Measurements from ENCODE around the gene TMCO1. TPM values are rescaled to one million over a fixed set of nuclear protein-coding genes. Genes with fewer than 3 reads are reported as not detected.
A peak's percentile ranks its signal among the peaks of the same experiment; 100 is the strongest.
"Not testable (repeated sequence)": the region's sequence is repeated elsewhere in the genome, so short reads cannot be mapped to it uniquely, and the experiment has no call there.

Gene TMCO1
- total RNA-seq, 1 experiment from 2014 or later = 171 TPM

DNA sequence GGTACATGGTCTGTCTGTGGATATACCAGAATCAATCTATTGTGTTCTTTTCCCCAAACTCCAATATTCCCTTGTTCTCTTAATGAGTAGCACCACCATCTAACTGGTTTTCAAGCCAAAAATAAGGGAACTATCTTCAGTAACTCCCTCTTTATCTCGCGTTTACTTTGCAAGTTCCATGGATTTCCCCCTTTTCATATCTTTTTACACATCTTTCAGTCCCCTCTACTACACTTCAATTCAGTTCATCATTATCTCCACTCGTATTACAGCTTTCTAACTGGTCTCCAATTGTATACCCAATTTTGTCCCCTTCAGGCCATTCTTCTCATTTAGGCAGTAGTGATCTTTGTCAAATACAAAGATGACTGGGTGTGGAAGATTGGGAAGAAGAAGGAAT is 4.1 kb upstream of the TMCO1 start:
- no peak for DNase-seq (ENCODE audit: low read depth in 1 of 2, low spot score in 2 of 2)
- H3K36me3 ChIP-seq = peaks cover 24% of the 10 kb centered on the region
- H3K27me3 ChIP-seq (replicated peaks) = no peaks in the 10 kb centered on the region
- no peak overlapping the region for H3K4me3 ChIP-seq
- no peaks in the 10 kb centered on the region for H3K9me3 ChIP-seq (replicated peaks)
- peaks cover 24% of the 10 kb centered on the region for H3K4me1 ChIP-seq (replicated peaks)
- peak overlapping the region; percentile 41 for H3K27ac ChIP-seq

DNA sequence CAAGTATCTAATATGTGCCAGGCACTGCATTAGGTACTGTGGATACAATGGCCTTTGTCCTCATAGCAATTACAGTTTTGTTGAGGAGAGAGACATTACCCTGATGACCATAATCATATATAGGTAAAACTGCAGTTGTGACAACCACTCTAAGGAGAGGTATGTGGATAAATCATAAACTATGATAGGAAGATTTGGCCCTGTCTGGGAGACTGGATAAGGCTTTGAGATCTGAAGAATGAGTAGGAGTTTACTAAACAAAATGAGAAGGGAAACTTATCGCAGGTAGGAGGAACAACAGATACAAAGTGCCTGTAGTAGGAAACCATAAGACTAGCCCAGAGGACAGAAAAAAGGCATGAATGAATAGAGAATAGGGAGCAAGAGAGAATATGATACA is 4.4 kb downstream of the TMCO1 start:
- DNase-seq (ENCODE audit: low read depth in 1 of 2, low spot score in 2 of 2) = no peak
- Histone ChIP-seq H3K4me3 (no peak overlapping the region), H3K27me3 (replicated peaks) (no peaks in the 10 kb centered on the region), H3K9me3 (replicated peaks) (no peaks in the 10 kb centered on the region), H3K4me1 (replicated peaks) (peaks cover 11% of the 10 kb centered on the region), H3K36me3 (peaks cover 68% of the 10 kb centered on the region), H3K27ac (no peak overlapping the region)

DNA sequence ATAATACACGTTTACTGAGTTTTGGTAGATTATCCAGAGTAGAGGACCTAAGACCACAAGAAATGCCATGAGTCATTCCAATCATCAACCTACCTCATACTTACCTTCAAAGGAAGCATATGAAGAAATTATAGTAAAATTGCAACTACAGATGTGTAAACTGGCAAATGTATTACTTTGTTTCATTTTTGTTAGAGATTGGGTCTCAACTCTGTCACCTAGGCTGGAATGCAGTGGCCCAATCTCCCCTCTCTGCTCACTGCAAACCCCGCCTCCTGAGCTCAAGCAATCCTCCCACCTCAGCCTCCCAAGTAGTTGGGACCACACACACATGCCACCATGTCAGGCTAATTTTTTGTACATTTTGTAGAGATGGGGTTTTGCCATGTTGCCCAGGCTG is 5.2 kb downstream of the TMCO1 start:
- Histone ChIP-seq H3K36me3 (peaks cover 71% of the 10 kb centered on the region), H3K4me3 (no peak overlapping the region), H3K4me1 (replicated peaks) (peaks cover 11% of the 10 kb centered on the region), H3K27me3 (replicated peaks) (no peaks in the 10 kb centered on the region), H3K27ac (no peak overlapping the region), H3K9me3 (replicated peaks) (no peaks in the 10 kb centered on the region)
- DNase-seq (ENCODE audit: low read depth in 1 of 2, low spot score in 2 of 2) = no peak

DNA sequence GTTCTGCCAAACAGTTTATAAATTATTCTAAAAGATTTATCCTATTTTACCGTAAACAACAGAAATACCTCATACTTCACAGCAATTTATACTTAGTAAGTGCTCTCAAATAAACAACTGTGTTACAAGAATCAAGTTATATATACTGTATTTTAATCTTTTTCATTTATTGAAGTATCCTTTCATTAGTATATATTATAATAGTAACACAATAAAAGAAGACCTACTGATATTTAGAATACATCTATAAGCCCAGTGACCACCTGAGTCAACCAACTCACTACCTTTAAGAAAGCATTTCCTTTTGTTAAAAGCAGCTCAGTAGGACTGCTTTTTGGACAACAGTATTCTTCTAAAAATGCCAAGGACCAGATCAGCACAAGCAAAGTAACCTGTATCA is 5.9 kb downstream of the TMCO1 start:
- H3K4me3 ChIP-seq = no peak overlapping the region
- no peak overlapping the region for H3K27ac ChIP-seq
- H3K36me3 ChIP-seq = peaks cover 72% of the 10 kb centered on the region
- DNase-seq (ENCODE audit: low read depth in 1 of 2, low spot score in 2 of 2) = no peak
- no peaks in the 10 kb centered on the region for H3K27me3 ChIP-seq (replicated peaks)
- no peaks in the 10 kb centered on the region for H3K9me3 ChIP-seq (replicated peaks)
- H3K4me1 ChIP-seq (replicated peaks) = peaks cover 6% of the 10 kb centered on the region

GRCh38 chr1:165759095-165759494 is 9.6 kb downstream of the TMCO1 start:
- no peak overlapping the region for H3K27ac ChIP-seq
- H3K4me3 ChIP-seq = no peak overlapping the region
- 0 out of 2 replicates have a peak, but pooled peaks cover 5% of the 10 kb centered on the region for H3K4me1 ChIP-seq (replicated peaks)
- H3K9me3 ChIP-seq (replicated peaks) = no peaks in the 10 kb centered on the region
- H3K36me3 ChIP-seq = peaks cover 55% of the 10 kb centered on the region
- DNase-seq (ENCODE audit: low read depth in 1 of 2, low spot score in 2 of 2) = no peak
- no peaks in the 10 kb centered on the region for H3K27me3 ChIP-seq (replicated peaks)

GRCh38 chr1:165755393-165756010 is 13.2 kb downstream of the TMCO1 start:
- Histone ChIP-seq H3K36me3 (peaks cover 70% of the 10 kb centered on the region), H3K27me3 (replicated peaks) (no peaks in the 10 kb centered on the region), H3K4me3 (no peak overlapping the region), H3K27ac (no peak overlapping the region), H3K4me1 (replicated peaks) (no peaks in the 10 kb centered on the region), H3K9me3 (replicated peaks) (no peaks in the 10 kb centered on the region)
- DNase-seq (ENCODE audit: low read depth in 1 of 2, low spot score in 2 of 2) = no peak

GRCh38 chr1:165753934-165754333 is 14.7 kb downstream of the TMCO1 start:
- Histone ChIP-seq H3K27me3 (replicated peaks) (no peaks in the 10 kb centered on the region), H3K4me3 (no peak overlapping the region), H3K4me1 (replicated peaks) (no peaks in the 10 kb centered on the region), H3K36me3 (peaks cover 64% of the 10 kb centered on the region), H3K9me3 (replicated peaks) (no peaks in the 10 kb centered on the region), H3K27ac (no peak overlapping the region)
- DNase-seq (ENCODE audit: low read depth in 1 of 2, low spot score in 2 of 2) = no peak

GRCh38 chr1:165748550-165748949 is 20.1 kb downstream of the TMCO1 start:
- Histone ChIP-seq H3K4me3 (no peak overlapping the region), H3K36me3 (peaks cover 46% of the 10 kb centered on the region), H3K4me1 (replicated peaks) (no peaks in the 10 kb centered on the region), H3K27ac (no peak overlapping the region), H3K9me3 (replicated peaks) (no peaks in the 10 kb centered on the region), H3K27me3 (replicated peaks) (no peaks in the 10 kb centered on the region)
- no peak for DNase-seq (ENCODE audit: low read depth in 1 of 2, low spot score in 2 of 2)

GRCh38 chr1:165747632-165748447 is 20.8 kb downstream of the TMCO1 start:
- Histone ChIP-seq H3K36me3 (peaks cover 46% of the 10 kb centered on the region), H3K27me3 (replicated peaks) (no peaks in the 10 kb centered on the region), H3K4me1 (replicated peaks) (no peaks in the 10 kb centered on the region), H3K27ac (no peak overlapping the region), H3K9me3 (replicated peaks) (no peaks in the 10 kb centered on the region), H3K4me3 (no peak overlapping the region)
- DNase-seq (ENCODE audit: low read depth in 1 of 2, low spot score in 2 of 2) = no peak

DNA sequence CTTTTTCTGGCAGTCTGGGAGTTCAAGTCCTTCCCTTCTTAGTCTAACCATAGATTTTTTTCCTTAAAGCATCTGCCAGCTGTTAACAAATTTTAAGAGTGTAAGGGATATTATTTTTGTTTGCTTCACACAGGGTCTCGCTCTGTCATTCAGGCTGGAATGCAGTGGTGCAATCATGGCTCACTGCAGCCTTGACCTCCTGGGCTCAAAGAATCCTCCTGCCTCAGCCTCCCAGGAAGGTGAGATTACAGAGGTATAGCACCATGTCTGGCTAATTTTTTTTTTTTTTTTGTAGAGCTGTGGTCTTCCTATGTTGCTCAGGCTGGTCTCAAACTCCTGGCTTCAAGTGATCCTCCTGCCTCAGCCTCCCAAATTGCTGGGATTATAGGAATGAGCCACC is 23.8 kb downstream of the TMCO1 start:
- H3K27me3 ChIP-seq (replicated peaks); H3K27ac ChIP-seq; H3K4me3 ChIP-seq; H3K4me1 ChIP-seq (replicated peaks); H3K9me3 ChIP-seq (replicated peaks); DNase-seq (ENCODE audit: low read depth in 1 of 2, low spot score in 2 of 2): not testable (repeated sequence)
- peaks cover 57% of the 10 kb centered on the region for H3K36me3 ChIP-seq

- no peak for DNase-seq (ENCODE audit: low read depth in 1 of 2, low spot score in 2 of 2)
- Histone ChIP-seq H3K4me3 (no peak overlapping the region), H3K36me3 (peaks cover 70% of the 10 kb centered on the region), H3K27me3 (replicated peaks) (no peaks in the 10 kb centered on the region), H3K4me1 (replicated peaks) (no peaks in the 10 kb centered on the region), H3K9me3 (replicated peaks) (no peaks in the 10 kb centered on the region), H3K27ac (no peak overlapping the region)
Observed at GRCh38 chr1:165742194-165742593, 26.5 kb downstream of the TMCO1 start.

DNA sequence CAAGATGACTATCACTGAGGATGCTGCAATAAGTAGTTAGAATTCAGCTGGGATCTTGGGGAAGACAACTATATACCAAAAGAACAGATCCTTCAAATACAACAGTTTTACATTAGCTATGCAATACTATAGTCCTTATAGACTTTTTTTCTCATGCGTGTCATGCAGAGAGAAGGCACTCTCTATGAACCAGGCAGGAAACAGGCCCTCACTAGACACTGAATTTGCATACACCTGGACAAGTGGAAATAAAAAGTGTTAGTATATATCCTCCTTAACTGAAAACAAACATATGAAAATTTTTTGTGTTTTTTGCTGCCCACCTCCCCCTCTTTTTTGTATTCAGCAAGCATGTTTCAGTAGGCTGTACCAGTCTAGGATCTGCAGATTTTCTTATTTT is 29.9 kb downstream of the TMCO1 start:
- DNase-seq (ENCODE audit: low read depth in 1 of 2, low spot score in 2 of 2) = no peak
- Histone ChIP-seq H3K27me3 (replicated peaks) (no peaks in the 10 kb centered on the region), H3K9me3 (replicated peaks) (no peaks in the 10 kb centered on the region), H3K4me1 (replicated peaks) (no peaks in the 10 kb centered on the region), H3K36me3 (peaks cover 60% of the 10 kb centered on the region), H3K4me3 (no peak overlapping the region), H3K27ac (no peak overlapping the region)

- DNase-seq (ENCODE audit: low read depth in 1 of 2, low spot score in 2 of 2) = no peak
- Histone ChIP-seq H3K27ac (no peak overlapping the region), H3K9me3 (replicated peaks) (no peaks in the 10 kb centered on the region), H3K4me3 (no peak overlapping the region), H3K4me1 (replicated peaks) (no peaks in the 10 kb centered on the region), H3K27me3 (replicated peaks) (no peaks in the 10 kb centered on the region), H3K36me3 (peaks cover 50% of the 10 kb centered on the region)
Observed at GRCh38 chr1:165737196-165737595, 31.5 kb downstream of the TMCO1 start.

DNA sequence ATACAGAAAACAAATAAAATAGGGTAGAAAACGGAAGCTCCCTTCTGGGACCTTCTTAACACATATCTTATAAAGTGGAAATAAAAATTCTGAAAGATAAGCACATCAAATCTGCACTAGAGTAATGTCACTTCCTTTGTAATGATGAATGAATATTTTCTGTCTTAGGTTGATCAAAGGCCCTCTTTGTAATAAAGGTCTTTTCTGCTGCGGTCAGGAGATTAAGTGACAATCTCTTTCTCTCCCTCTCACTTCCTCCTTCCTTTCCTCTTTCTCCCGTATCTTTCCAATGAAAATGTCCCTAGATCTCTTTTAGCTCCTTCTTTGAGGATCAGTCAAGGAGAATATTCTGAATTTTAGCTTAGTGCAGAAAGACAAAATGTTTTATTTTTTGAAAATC is 33.8 kb downstream of the TMCO1 start:
- Histone ChIP-seq H3K27me3 (replicated peaks) (no peaks in the 10 kb centered on the region), H3K27ac (no peak overlapping the region), H3K36me3 (peaks cover 35% of the 10 kb centered on the region), H3K4me1 (replicated peaks) (no peaks in the 10 kb centered on the region), H3K9me3 (replicated peaks) (no peaks in the 10 kb centered on the region), H3K4me3 (no peak overlapping the region)
- no peak for DNase-seq (ENCODE audit: low read depth in 1 of 2, low spot score in 2 of 2)
